ENCODE measurements around the gene CEP83. TPM values are rescaled to one million over a fixed set of nuclear protein-coding genes. Genes with fewer than 3 reads are reported as not detected.

CEP83 gene
- polyA plus RNA-seq, 1 of the 3 experiments (the other 2 are of a cell fraction), result 2.5 TPM

DNA sequence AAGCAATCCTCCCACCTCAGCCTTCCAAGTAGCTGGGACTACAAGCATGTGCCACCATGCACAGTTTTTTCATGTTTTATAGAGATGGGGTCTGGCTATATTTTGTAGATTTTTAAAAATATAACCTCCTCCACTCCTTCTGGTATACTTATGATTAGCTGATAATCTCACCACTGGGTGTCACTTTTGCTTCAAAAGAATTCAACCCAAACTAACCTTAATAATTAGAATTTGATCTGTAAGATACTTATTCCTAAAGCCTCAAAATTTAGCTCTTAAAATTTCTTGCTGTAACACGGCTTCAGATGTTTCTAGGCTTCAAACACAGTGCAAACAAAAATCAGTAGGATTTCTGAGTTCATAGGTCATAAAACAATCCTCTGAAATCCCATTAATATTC, 130.3 kb downstream of the CEP83 start:
- no peak overlapping the region for H3K4me2 ChIP-seq

DNA sequence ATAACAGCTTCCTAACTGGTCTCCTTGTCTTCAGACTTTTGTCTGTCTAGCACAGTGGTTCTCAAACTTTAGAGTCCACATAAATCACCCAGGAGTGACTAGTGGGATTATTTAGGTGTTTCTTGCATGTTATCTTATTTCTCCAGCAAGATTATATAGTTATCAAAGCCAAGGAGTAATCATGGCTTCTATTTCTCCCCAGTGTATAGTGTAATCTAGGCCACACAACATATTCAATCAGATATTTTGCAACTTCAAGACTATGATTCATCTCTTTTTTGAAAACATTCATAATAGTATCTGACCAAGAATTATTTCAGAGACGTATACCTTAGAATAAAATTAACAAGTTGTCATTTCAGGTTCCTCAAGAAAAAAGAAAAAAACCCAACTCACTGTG, 131.9 kb downstream of the CEP83 start:
- POLR2A ChIA-PET, result no interaction called here
- H3K4me2 ChIP-seq, result no peak overlapping the region
- CTCF ChIA-PET, result interaction anchor here (1.2 kb wide), 1 partner anchor 20 kb away, joined by 3 read pairs; no protein-coding TSS in a partner anchor
- H3K4me3 ChIP-seq (ENCODE audit: low read depth in 2 of 2, low read length in 1 of 2), result no peak overlapping the region
- H4K20me1 ChIP-seq (ENCODE audit: insufficient read depth), result no peaks in the 10 kb centered on the region
- no peak overlapping the region for H3K9ac ChIP-seq
- no peaks in the 10 kb centered on the region for H3K9me3 ChIP-seq
- H3K9me2 ChIP-seq, result no peaks in the 10 kb centered on the region
- H3K27ac ChIP-seq (ENCODE audit: low read depth in 2 of 2, low read length in 1 of 2), result no peak overlapping the region
- H3K36me3 ChIP-seq (replicated peaks in 1 of 2; ENCODE audit: control insufficient read depth in 1 of 2, insufficient read depth in 2 of 2, low read length in 1 of 2), result peaks cover 11 to 24% of the 10 kb centered on the region in 2 experiments
- no peaks in the 10 kb centered on the region for H3K79me2 ChIP-seq (ENCODE audit: insufficient read depth)
- H3K27me3 ChIP-seq (ENCODE audit: insufficient read depth), result no peaks in the 10 kb centered on the region
- no peak for DNase-seq
- TF ChIP-seq, protein P1, sequence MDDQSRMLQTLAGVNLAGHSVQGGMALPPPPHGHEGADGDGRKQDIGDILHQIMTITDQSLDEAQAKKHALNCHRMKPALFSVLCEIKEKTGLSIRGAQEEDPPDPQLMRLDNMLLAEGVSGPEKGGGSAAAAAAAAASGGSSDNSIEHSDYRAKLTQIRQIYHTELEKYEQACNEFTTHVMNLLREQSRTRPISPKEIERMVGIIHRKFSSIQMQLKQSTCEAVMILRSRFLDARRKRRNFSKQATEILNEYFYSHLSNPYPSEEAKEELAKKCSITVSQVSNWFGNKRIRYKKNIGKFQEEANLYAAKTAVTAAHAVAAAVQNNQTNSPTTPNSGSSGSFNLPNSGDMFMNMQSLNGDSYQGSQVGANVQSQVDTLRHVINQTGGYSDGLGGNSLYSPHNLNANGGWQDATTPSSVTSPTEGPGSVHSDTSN (IDR thresholded peaks at IDR 0.05), result no peak
- TF ChIP-seq, protein P2, sequence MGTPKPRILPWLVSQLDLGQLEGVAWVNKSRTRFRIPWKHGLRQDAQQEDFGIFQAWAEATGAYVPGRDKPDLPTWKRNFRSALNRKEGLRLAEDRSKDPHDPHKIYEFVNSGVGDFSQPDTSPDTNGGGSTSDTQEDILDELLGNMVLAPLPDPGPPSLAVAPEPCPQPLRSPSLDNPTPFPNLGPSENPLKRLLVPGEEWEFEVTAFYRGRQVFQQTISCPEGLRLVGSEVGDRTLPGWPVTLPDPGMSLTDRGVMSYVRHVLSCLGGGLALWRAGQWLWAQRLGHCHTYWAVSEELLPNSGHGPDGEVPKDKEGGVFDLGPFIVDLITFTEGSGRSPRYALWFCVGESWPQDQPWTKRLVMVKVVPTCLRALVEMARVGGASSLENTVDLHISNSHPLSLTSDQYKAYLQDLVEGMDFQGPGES (IDR thresholded peaks at IDR 0.05; ENCODE audit: low read depth, low read length), result no peak
- no peak for TF ChIP-seq RXRA (IDR thresholded peaks at IDR 0.05; ENCODE audit: borderline replicate concordance, low read depth)
- TF ChIP-seq GABPA (IDR thresholded peaks at IDR 0.05; ENCODE audit: low read depth), result no peak
- TF ChIP-seq, protein P3, sequence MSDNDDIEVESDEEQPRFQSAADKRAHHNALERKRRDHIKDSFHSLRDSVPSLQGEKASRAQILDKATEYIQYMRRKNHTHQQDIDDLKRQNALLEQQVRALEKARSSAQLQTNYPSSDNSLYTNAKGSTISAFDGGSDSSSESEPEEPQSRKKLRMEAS (IDR thresholded peaks at IDR 0.05; ENCODE audit: low read depth), result no peak
- no peak for TF ChIP-seq TEAD4 (IDR thresholded peaks at IDR 0.05; ENCODE audit: borderline replicate concordance, insufficient read depth)
- no peak for TF ChIP-seq TAF1 (IDR thresholded peaks at IDR 0.05; ENCODE audit: borderline replicate concordance, low read depth, low read length)
- TF ChIP-seq, protein P4, sequence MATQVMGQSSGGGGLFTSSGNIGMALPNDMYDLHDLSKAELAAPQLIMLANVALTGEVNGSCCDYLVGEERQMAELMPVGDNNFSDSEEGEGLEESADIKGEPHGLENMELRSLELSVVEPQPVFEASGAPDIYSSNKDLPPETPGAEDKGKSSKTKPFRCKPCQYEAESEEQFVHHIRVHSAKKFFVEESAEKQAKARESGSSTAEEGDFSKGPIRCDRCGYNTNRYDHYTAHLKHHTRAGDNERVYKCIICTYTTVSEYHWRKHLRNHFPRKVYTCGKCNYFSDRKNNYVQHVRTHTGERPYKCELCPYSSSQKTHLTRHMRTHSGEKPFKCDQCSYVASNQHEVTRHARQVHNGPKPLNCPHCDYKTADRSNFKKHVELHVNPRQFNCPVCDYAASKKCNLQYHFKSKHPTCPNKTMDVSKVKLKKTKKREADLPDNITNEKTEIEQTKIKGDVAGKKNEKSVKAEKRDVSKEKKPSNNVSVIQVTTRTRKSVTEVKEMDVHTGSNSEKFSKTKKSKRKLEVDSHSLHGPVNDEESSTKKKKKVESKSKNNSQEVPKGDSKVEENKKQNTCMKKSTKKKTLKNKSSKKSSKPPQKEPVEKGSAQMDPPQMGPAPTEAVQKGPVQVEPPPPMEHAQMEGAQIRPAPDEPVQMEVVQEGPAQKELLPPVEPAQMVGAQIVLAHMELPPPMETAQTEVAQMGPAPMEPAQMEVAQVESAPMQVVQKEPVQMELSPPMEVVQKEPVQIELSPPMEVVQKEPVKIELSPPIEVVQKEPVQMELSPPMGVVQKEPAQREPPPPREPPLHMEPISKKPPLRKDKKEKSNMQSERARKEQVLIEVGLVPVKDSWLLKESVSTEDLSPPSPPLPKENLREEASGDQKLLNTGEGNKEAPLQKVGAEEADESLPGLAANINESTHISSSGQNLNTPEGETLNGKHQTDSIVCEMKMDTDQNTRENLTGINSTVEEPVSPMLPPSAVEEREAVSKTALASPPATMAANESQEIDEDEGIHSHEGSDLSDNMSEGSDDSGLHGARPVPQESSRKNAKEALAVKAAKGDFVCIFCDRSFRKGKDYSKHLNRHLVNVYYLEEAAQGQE (IDR thresholded peaks at IDR 0.05; ENCODE audit: low read depth, low read length), result no peak
- no peak for TF ChIP-seq ELF1 (IDR thresholded peaks at IDR 0.05)
- TF ChIP-seq TCF12 (IDR thresholded peaks at IDR 0.05), result no peak
- no peak overlapping the region for H2AFZ ChIP-seq (ENCODE audit: low read depth)
- peaks cover 18% of the 10 kb centered on the region for H3F3A ChIP-seq (replicated peaks; ENCODE audit: insufficient read depth)
- no peaks in the 10 kb centered on the region for H3K4me1 ChIP-seq (ENCODE audit: control insufficient read depth in 1 of 2, insufficient read depth in 2 of 2, low read depth in 1 of 2, low read length in 1 of 2)
- 94% methylated on average over 1 of the region's 1 CpG for WGBS (ENCODE audit: low lambda C conversion rate)

More for the DNA sequence above, 130.3 kb downstream of the CEP83 start:
- Histone ChIP-seq H3K4me3 (ENCODE audit: low read depth in 2 of 2, low read length in 1 of 2) (no peak overlapping the region), H2AFZ (ENCODE audit: low read depth) (no peak overlapping the region), H4K20me1 (ENCODE audit: insufficient read depth) (no peaks in the 10 kb centered on the region), H3K9me3 (no peaks in the 10 kb centered on the region), H3K36me3 (replicated peaks in 1 of 2; ENCODE audit: control insufficient read depth in 1 of 2, insufficient read depth in 2 of 2, low read length in 1 of 2) (peaks cover 6 to 15% of the 10 kb centered on the region in 2 experiments), H3K79me2 (ENCODE audit: insufficient read depth) (no peaks in the 10 kb centered on the region), H3K9ac (no peak overlapping the region), H3K27ac (ENCODE audit: low read depth in 2 of 2, low read length in 1 of 2) (no peak overlapping the region), H3K4me1 (ENCODE audit: control insufficient read depth in 1 of 2, insufficient read depth in 2 of 2, low read depth in 1 of 2, low read length in 1 of 2) (no peaks in the 10 kb centered on the region), H3K27me3 (ENCODE audit: insufficient read depth) (no peaks in the 10 kb centered on the region), H3F3A (replicated peaks; ENCODE audit: insufficient read depth) (peaks cover 18% of the 10 kb centered on the region), H3K9me2 (no peaks in the 10 kb centered on the region)
- DNase-seq, result no peak
- TF ChIP-seq FOXJ3 (CRISPR knock-in tag; IDR thresholded peaks at IDR 0.05) (no peak), TEAD4 (IDR thresholded peaks at IDR 0.05; ENCODE audit: borderline replicate concordance, insufficient read depth) (no peak), RFX5 (IDR thresholded peaks at IDR 0.05; ENCODE audit: low read length) (no peak), NFIC (IDR thresholded peaks at IDR 0.05; ENCODE audit: borderline replicate concordance) (no peak), RCOR1 (IDR thresholded peaks at IDR 0.05; ENCODE audit: low read length) (no peak), RAD21 (IDR thresholded peaks at IDR 0.05; ENCODE audit: low read length) (peak; percentile 11; the same call in 1 of the 2 replicates), CHD2 (IDR thresholded peaks at IDR 0.05; ENCODE audit: low read length, partially characterized antibody) (no peak)
- TF ChIP-seq, protein P5, sequence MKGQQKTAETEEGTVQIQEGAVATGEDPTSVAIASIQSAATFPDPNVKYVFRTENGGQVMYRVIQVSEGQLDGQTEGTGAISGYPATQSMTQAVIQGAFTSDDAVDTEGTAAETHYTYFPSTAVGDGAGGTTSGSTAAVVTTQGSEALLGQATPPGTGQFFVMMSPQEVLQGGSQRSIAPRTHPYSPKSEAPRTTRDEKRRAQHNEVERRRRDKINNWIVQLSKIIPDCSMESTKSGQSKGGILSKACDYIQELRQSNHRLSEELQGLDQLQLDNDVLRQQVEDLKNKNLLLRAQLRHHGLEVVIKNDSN (IDR thresholded peaks at IDR 0.05; ENCODE audit: borderline replicate concordance, low read depth), result no peak
- TF ChIP-seq, protein P6, sequence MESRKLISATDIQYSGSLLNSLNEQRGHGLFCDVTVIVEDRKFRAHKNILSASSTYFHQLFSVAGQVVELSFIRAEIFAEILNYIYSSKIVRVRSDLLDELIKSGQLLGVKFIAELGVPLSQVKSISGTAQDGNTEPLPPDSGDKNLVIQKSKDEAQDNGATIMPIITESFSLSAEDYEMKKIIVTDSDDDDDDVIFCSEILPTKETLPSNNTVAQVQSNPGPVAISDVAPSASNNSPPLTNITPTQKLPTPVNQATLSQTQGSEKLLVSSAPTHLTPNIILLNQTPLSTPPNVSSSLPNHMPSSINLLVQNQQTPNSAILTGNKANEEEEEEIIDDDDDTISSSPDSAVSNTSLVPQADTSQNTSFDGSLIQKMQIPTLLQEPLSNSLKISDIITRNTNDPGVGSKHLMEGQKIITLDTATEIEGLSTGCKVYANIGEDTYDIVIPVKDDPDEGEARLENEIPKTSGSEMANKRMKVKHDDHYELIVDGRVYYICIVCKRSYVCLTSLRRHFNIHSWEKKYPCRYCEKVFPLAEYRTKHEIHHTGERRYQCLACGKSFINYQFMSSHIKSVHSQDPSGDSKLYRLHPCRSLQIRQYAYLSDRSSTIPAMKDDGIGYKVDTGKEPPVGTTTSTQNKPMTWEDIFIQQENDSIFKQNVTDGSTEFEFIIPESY (IDR thresholded peaks at IDR 0.05; ENCODE audit: borderline replicate concordance, low read depth), result no peak
- ChIA-PET CTCF (no interaction called here), POLR2A (no interaction called here)
- WGBS (ENCODE audit: low lambda C conversion rate), result 90% methylated on average over 1 of the region's 1 CpG

Measured in SK-N-SH (cell line).